Measurements from ENCODE around the gene SDF4. TPM values are rescaled to one million over a fixed set of nuclear protein-coding genes. Genes with fewer than 3 reads are reported as not detected.

SDF4 gene
- total RNA-seq, 4 donors from 2014 or later, result 93.3 to 170 (median 110) TPM

- no peaks in the 10 kb centered on the region for H3K36me3 ChIP-seq
- no peak for DNase-seq (ENCODE audit: low spot score in 2 of 2)
- H3K9me3 ChIP-seq, result no peaks in the 10 kb centered on the region
- no peak for TF ChIP-seq POLR2A (IDR thresholded peaks at IDR 0.05)
- TF ChIP-seq EP300 (IDR thresholded peaks at IDR 0.05), result no peak
- TF ChIP-seq CTCF (IDR thresholded peaks at IDR 0.05), result no peak
- peaks cover 0 to 98% of the 10 kb centered on the region in 2 donors for H3K27me3 ChIP-seq
- no peak overlapping the region for H3K27ac ChIP-seq
- peaks cover 0 to 8% (median 0%) of the 10 kb centered on the region in 4 donors for H3K4me1 ChIP-seq
- 86 to 89% methylated on average over 23 to 29 of the region's 29 CpGs for WGBS, 2 donors
- H3K4me3 ChIP-seq, result no peak overlapping the region
These were observed 56.4 kb downstream of the SDF4 start for GRCh38 chr1:1175221-1176062.

- Histone ChIP-seq H3K4me3 (no peak within 1 kb of the TSS), H3K36me3 (no peaks in the 10 kb centered on the region), H3K9me3 (no peaks in the 10 kb centered on the region), H3K27ac (no peak within 1 kb of the TSS), H3K27me3 (peaks cover 0 to 98% of the 10 kb centered on the region in 2 donors), H3K4me1 (peaks cover 0 to 8% (median 0%) of the 10 kb centered on the region in 4 donors)
- DNase-seq (ENCODE audit: low spot score in 2 of 2), result no peak
- no peak for TF ChIP-seq EP300 (IDR thresholded peaks at IDR 0.05)
- no peak for TF ChIP-seq CTCF (IDR thresholded peaks at IDR 0.05)
- no peak for TF ChIP-seq POLR2A (IDR thresholded peaks at IDR 0.05)
- 7 to 15% methylated on average over 14 to 34 of the region's 35 CpGs for WGBS, 2 donors
These were observed 57.9 kb downstream of the SDF4 start, which contains the start of gene TTLL10 for GRCh38 chr1:1173793-1174415. Gene TTLL10, plus strand, starts transcription at chr1:1173880. Its CDS starts 5,336 bp downstream, at chr1:1179216.

- TF ChIP-seq POLR2A (IDR thresholded peaks at IDR 0.05) (no peak), EP300 (IDR thresholded peaks at IDR 0.05) (no peak), CTCF (IDR thresholded peaks at IDR 0.05) (no peak)
- DNase-seq (ENCODE audit: low spot score in 2 of 2), result no peak
- Histone ChIP-seq H3K4me1 (peaks cover 0 to 8% (median 0%) of the 10 kb centered on the region in 4 donors), H3K9me3 (no peaks in the 10 kb centered on the region), H3K36me3 (no peaks in the 10 kb centered on the region), H3K27me3 (peaks cover 0 to 98% of the 10 kb centered on the region in 2 donors), H3K27ac (no peak overlapping the region), H3K4me3 (no peak overlapping the region)
- WGBS, 2 donors, result 58 to 63% methylated on average over 14 to 28 of the region's 32 CpGs
These were observed 58.6 kb downstream of the SDF4 start for GRCh38 chr1:1173061-1173792.

- Histone ChIP-seq H3K4me3 (no peak overlapping the region), H3K36me3 (no peaks in the 10 kb centered on the region), H3K9me3 (no peaks in the 10 kb centered on the region), H3K27me3 (peaks cover 0 to 98% of the 10 kb centered on the region in 2 donors), H3K27ac (no peak overlapping the region), H3K4me1 (peaks cover 0 to 8% (median 0%) of the 10 kb centered on the region in 4 donors)
- TF ChIP-seq CTCF (IDR thresholded peaks at IDR 0.05) (no peak), POLR2A (IDR thresholded peaks at IDR 0.05) (no peak), EP300 (IDR thresholded peaks at IDR 0.05) (no peak)
- WGBS, 2 donors, result 73 to 80% methylated on average over 23 to 31 of the region's 33 CpGs
- DNase-seq (ENCODE audit: low spot score in 2 of 2), result no peak
These were observed 60.1 kb downstream of the SDF4 start for GRCh38 chr1:1171546-1172340.
